Activated T-cell treated with anti-CD3 and anti-CD28 coated beads, Interleukin-2, amount 50 U/mL, for 72 hours (primary cell): ENCODE data around the gene SPTBN1. TPM values are rescaled to one million over a fixed set of nuclear protein-coding genes. Genes with fewer than 3 reads are reported as not detected.
A peak's percentile ranks its signal among the peaks of the same experiment; 100 is the strongest.

Experiments used
- ATAC-seq, 2 donors: fragments of 150-1000 bp; cut with Tn5 transposase; replicated peaks in 1 of 2; 2 replicates each; pipeline ENCODE4 v1.10.0; 2021; ENCODE audit warnings: moderate library complexity in 2 of 2, mild to moderate bottlenecking in 1 of 2
- DNase-seq, 2 donors: peaks; one replicate each; pipeline ENCODE4 v3.0.0; 2021 to 2022; ENCODE audit warnings: mixed read lengths in 1 of 2
- H3K27ac Mint-ChIP-seq: one replicate; pipeline ENCODE4 v1.8.0; 2022; ENCODE audit warnings: mild to moderate bottlenecking, moderate library complexity, mixed read lengths
- H3K27me3 Mint-ChIP-seq: one replicate; pipeline ENCODE4 v1.8.0; 2022; ENCODE audit warnings: low read depth, mixed read lengths
- H3K36me3 Mint-ChIP-seq, 2 donors: one replicate each; pipeline ENCODE4 v1.8.0; 2022; ENCODE audit warnings: mixed read lengths in 2 of 2, mild to moderate bottlenecking in 1 of 2; ENCODE audit not compliant: insufficient read depth in 2 of 2
- H3K4me1 Mint-ChIP-seq: one replicate; pipeline ENCODE4 v1.8.0; 2022; ENCODE audit warnings: low read depth, mixed read lengths
- H3K4me3 Mint-ChIP-seq, 2 donors: one replicate each; pipeline ENCODE4 v1.8.0; 2022; ENCODE audit warnings: mild to moderate bottlenecking in 2 of 2, mixed read lengths in 2 of 2, moderate library complexity in 2 of 2
- H3K9me3 Mint-ChIP-seq, 2 donors: one replicate each; pipeline ENCODE4 v1.8.0; 2022; ENCODE audit warnings: mixed read lengths in 2 of 2
- total RNA-seq, 2 donors: library from RNA; stranded (reverse); gene quantifications; one replicate each; pipeline ENCODE4 v1.2.3, GENCODE V29; 2022

Gene SPTBN1
- total RNA-seq, 2 donors from 2014 or later, result 120 to 136 TPM

DNA sequence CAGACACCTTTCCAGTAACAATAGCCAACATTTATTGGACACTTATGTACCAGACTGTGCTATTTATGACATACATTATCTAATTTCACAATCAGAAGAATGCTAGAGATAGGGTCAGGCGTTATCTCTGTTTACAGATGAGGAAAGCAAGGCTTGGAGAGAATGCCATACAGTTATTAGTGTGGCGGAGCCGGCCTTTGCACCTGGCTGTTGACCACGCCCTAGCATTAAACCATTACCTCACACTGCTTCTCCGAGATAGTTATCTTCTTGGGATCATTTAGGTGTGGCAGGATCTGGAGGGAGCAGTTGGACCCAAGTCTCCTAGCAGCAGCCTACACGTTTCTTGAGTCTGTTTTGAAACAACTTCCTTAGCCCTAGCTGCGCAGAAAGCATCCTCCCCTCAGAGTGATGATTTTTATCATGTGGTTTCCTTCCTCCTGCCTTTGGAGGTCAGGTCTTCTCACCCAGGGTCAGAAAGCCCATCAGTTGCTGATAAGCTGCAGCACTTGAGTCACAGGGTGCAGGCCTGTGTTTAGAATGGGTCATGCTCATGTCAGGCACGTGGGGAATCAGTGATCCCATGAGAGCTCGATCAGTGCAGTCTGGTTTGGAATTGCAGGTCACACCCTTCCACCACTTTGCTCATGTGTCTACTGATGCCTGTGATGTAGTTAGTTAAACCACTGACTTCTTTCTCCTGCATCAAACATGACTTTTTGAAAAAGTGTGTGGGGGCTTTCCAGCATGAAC, 118.2 kb downstream of the SPTBN1 start:
- ATAC-seq (peak; percentile 63 to 68), DNase-seq (peak; percentile 75)
- no peaks in the 10 kb centered on the region for H3K27me3 Mint-ChIP-seq
- peaks cover 99% of the 10 kb centered on the region for H3K4me1 Mint-ChIP-seq
- H3K36me3 Mint-ChIP-seq, result peaks cover 10 to 12% of the 10 kb centered on the region in 2 donors
- H3K4me3 Mint-ChIP-seq, result peak overlapping the region; percentile 75 to 91
- H3K9me3 Mint-ChIP-seq, result peaks cover 0 to 3% of the 10 kb centered on the region in 2 donors
- H3K27ac Mint-ChIP-seq, result peak overlapping the region; percentile 93

- H3K36me3 Mint-ChIP-seq, result peaks cover 10 to 12% of the 10 kb centered on the region in 2 donors
- H3K27me3 Mint-ChIP-seq, result no peaks in the 10 kb centered on the region
- peak overlapping the region; percentile 75 to 91 for H3K4me3 Mint-ChIP-seq
- peak; percentile 2 to 7 for ATAC-seq
- peak overlapping the region; percentile 93 for H3K27ac Mint-ChIP-seq
- peaks cover 99% of the 10 kb centered on the region for H3K4me1 Mint-ChIP-seq
- DNase-seq, result peak in 1 of 2 donors; percentile 38
- H3K9me3 Mint-ChIP-seq, result peaks cover 0 to 3% of the 10 kb centered on the region in 2 donors
Observed at GRCh38 chr2:54574860-54575247, 118.7 kb downstream of the SPTBN1 start.

- peak overlapping the region; percentile 75 to 91 for H3K4me3 Mint-ChIP-seq
- peaks cover 0 to 3% of the 10 kb centered on the region in 2 donors for H3K9me3 Mint-ChIP-seq
- H3K27me3 Mint-ChIP-seq, result no peaks in the 10 kb centered on the region
- DNase-seq (peak in 1 of 2 donors; percentile 65), ATAC-seq (peak; percentile 7 to 8)
- peaks cover 99% of the 10 kb centered on the region for H3K4me1 Mint-ChIP-seq
- peak overlapping the region; percentile 93 for H3K27ac Mint-ChIP-seq
- peaks cover 10 to 12% of the 10 kb centered on the region in 2 donors for H3K36me3 Mint-ChIP-seq
Observed at GRCh38 chr2:54575379-54575888, 119.3 kb downstream of the SPTBN1 start.

DNA sequence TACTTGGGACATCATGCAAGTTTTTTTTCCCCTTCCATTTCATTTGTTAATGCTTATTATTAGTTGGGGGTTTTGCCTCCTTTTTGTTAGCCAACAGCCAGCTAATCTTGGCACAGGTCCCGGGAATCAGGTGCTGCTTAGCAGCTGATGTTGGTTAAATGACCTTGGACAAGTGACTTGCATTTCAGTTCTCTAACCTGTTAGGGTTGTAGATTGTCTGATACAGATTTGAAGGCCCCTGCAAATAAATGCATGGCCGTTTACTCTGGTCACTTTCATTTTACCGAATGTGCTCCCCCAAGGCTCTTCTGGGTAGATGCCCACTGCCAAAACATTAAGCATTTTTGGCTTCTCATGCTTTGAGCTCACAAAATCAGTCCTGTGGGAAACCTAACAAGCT, 120.9 kb downstream of the SPTBN1 start:
- no peaks in the 10 kb centered on the region for H3K27me3 Mint-ChIP-seq
- peak overlapping the region; percentile 66 for H3K27ac Mint-ChIP-seq
- peaks cover 10 to 12% of the 10 kb centered on the region in 2 donors for H3K36me3 Mint-ChIP-seq
- peaks cover 97% of the 10 kb centered on the region for H3K4me1 Mint-ChIP-seq
- peak overlapping the region; percentile 75 to 91 for H3K4me3 Mint-ChIP-seq
- ATAC-seq (no peak), DNase-seq (no peak)
- H3K9me3 Mint-ChIP-seq, result peaks cover 0 to 3% of the 10 kb centered on the region in 2 donors

GRCh38 chr2:54577944-54578647, 122.0 kb downstream of the SPTBN1 start:
- peak overlapping the region; percentile 67 for H3K27ac Mint-ChIP-seq
- H3K9me3 Mint-ChIP-seq, result peaks cover 0 to 3% of the 10 kb centered on the region in 2 donors
- DNase-seq (no peak), ATAC-seq (no peak)
- H3K27me3 Mint-ChIP-seq, result no peaks in the 10 kb centered on the region
- H3K36me3 Mint-ChIP-seq, result peaks cover 10% of the 10 kb centered on the region in 2 donors
- peaks cover 97% of the 10 kb centered on the region for H3K4me1 Mint-ChIP-seq
- peak overlapping the region; percentile 44 to 64 for H3K4me3 Mint-ChIP-seq

- H3K27ac Mint-ChIP-seq, result peak overlapping the region; percentile 67
- H3K4me3 Mint-ChIP-seq, result peak overlapping the region in 1 of 2 donors; percentile 41
- peaks cover 97% of the 10 kb centered on the region for H3K4me1 Mint-ChIP-seq
Observed at GRCh38 chr2:54578648-54579045, 122.5 kb downstream of the SPTBN1 start.

DNA sequence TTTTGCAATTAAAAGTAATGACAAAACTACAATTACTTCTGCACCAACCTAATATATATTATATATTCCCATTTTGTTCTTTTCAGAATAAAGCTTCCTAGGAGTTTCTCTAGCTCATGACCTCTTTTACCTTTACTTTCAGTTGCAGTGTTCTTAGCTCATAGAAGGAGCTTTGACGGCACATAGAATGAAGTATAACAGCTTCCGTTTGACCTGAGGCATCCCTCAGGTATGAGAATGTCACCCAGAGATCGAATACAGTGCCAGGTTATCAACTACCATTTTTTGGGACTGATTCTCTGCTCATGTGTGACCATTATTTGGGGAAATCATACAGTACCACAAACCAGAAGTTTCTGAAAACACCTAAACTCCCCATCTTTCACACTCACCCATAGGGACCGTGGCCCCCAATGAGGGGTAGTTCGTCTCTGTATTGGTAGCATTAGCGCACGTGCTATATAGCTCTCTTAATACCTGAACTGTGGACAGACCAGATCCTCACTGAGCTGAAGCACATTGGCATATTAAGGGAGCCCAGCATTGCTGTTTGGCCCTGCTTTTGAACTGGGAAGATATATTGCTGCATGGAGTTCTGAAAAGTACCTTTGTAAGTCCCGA, 123.0 kb downstream of the SPTBN1 start:
- Mint-ChIP-seq H3K27me3 (no peaks in the 10 kb centered on the region), H3K9me3 (peaks cover 0 to 3% of the 10 kb centered on the region in 2 donors), H3K36me3 (peaks cover 10% of the 10 kb centered on the region in 2 donors), H3K4me3 (peak overlapping the region; percentile 75 to 94), H3K4me1 (peaks cover 94% of the 10 kb centered on the region), H3K27ac (peak overlapping the region; percentile 97)
- ATAC-seq (no peak), DNase-seq (no peak)

More at GRCh38 chr2:54578648-54579045, 122.5 kb downstream of the SPTBN1 start:
- Mint-ChIP-seq H3K27me3 (no peaks in the 10 kb centered on the region), H3K9me3 (peaks cover 0 to 3% of the 10 kb centered on the region in 2 donors), H3K36me3 (peaks cover 10% of the 10 kb centered on the region in 2 donors)
- ATAC-seq (no peak), DNase-seq (no peak)

DNA sequence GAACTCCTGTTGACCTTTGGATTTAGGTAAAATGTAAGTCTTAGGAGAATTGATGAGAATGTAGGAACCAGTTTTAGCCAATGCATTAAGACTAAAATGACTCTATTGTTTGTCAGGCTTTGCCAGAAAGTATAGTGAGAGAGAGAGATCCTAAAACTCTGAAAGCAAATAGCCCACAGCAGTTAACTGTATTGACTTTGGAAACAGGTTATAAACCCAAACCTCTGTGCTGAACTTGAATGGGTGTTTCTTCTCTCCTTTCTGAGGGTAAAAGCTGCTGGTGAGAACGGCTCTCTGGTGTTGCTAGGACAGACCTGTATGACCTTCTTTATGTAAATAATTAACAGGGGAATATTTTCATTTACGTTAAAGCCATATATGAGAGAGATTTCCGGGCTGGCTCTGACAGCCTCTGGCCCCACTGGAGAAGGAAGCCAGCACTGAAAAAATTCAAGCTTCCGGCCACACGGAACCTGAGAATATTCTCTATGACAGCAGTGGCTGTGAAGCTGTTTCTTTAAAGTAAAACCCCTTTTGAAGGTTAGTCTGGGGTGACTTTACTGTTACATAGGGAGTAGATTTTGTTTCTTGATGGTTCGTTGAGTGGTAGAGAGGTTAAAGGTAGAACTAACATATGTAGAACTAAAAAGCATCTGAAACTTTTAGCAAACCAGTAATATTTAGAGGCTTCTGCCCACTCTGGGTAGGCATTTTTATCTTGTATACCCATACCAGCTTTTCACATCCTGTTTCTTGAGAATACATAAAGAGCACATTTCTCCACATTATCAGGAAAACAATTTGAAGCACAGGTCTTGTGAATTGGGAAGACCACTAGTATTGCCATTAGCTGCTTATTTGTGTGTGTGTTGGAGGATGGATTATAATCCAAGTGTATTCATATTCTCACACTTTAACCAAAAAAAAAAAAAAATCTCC, 123.8 kb downstream of the SPTBN1 start:
- H3K4me3 Mint-ChIP-seq, result peak overlapping the region; percentile 75 to 94
- H3K27me3 Mint-ChIP-seq, result no peaks in the 10 kb centered on the region

DNA sequence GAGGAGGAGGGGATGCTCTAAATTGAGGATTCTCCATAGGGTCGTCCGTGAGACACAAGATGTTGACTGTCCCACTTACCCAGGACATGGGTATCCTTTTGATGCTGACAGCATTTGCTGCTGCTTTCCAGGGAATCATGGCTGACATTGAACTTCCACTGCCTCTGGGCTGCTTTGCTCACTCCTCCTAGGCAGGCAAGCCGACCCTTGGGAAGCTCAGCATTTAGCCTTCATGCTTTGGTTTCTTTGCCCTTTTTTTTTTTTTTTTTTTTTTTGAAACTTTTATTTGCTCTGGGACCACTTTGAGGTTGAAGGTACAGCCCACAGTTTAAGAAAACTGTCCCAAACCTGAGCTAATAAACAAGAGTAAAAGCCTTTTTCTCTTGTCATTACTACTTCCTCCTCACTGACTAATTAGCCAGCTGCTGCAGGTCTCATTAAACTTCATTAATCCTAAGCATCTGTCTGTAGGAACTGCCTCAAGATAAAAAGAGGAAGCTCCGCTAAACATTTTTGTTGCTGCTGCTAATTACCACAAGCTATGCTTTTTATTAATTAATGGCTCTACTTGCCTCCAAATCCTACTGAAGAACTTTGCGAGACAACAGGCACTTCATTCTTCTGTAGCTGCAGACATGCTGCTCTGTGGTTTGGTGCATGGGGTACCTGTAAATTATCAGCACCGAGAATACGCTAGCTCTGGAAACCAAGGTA, 125.4 kb downstream of the SPTBN1 start:
- ATAC-seq, result no peak
- H3K4me1 Mint-ChIP-seq, result peaks cover 91% of the 10 kb centered on the region
- H3K27ac Mint-ChIP-seq, result peak overlapping the region; percentile 93
- H3K9me3 Mint-ChIP-seq, result no peaks in the 10 kb centered on the region
- DNase-seq, result no peak
- H3K36me3 Mint-ChIP-seq, result peaks cover 4 to 5% of the 10 kb centered on the region in 2 donors
- H3K27me3 Mint-ChIP-seq, result no peaks in the 10 kb centered on the region
- H3K4me3 Mint-ChIP-seq, result peak overlapping the region; percentile 82 to 87

More for the DNA sequence above, 123.8 kb downstream of the SPTBN1 start:
- peaks cover 10% of the 10 kb centered on the region in 2 donors for H3K36me3 Mint-ChIP-seq
- peak overlapping the region; percentile 97 for H3K27ac Mint-ChIP-seq
- H3K9me3 Mint-ChIP-seq, result peaks cover 0 to 3% of the 10 kb centered on the region in 2 donors
- H3K4me1 Mint-ChIP-seq, result peaks cover 94% of the 10 kb centered on the region
- DNase-seq (peak in 1 of 2 donors; percentile 58), ATAC-seq (peak; percentile 52 to 62)

DNA sequence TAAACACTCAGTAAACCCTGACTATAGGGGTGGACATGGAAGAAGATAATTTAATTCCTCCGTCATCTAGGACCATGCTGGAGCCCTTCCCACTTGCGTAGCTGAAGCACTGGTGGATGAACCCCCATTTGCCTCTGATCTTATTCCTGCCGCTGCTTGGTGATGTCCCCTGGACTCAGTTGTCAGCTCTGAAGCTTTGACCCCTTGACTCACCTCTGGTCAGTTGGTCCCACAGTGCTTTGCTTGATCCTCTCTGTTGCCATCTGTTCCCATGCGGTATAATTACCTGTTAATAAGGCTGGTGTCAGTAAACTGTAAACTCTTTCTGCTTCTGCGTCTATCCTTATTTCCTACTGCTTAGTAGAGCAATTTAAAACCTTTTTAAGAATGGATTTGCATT, 126.9 kb downstream of the SPTBN1 start:
- no peaks in the 10 kb centered on the region for H3K36me3 Mint-ChIP-seq
- H3K4me3 Mint-ChIP-seq, result peak overlapping the region; percentile 82 to 87
- ATAC-seq (no peak), DNase-seq (no peak)
- no peaks in the 10 kb centered on the region for H3K27me3 Mint-ChIP-seq
- peaks cover 91% of the 10 kb centered on the region for H3K4me1 Mint-ChIP-seq
- no peaks in the 10 kb centered on the region for H3K9me3 Mint-ChIP-seq
- peak overlapping the region; percentile 93 for H3K27ac Mint-ChIP-seq

GRCh38 chr2:54584598-54584997, 128.5 kb downstream of the SPTBN1 start:
- DNase-seq (no peak), ATAC-seq (no peak)
- Mint-ChIP-seq H3K27me3 (no peaks in the 10 kb centered on the region), H3K27ac (peak overlapping the region; percentile 80), H3K4me1 (peaks cover 91% of the 10 kb centered on the region), H3K36me3 (no peaks in the 10 kb centered on the region), H3K9me3 (no peaks in the 10 kb centered on the region), H3K4me3 (peak overlapping the region in 1 of 2 donors; percentile 45)
